Activated CD4-positive, alpha-beta T cell treated with anti-CD3 and anti-CD28 coated beads, Interleukin-2, Interleukin-6, amounts not matched to agents 100 ng/mL and 50 ng/mL, durations not matched to agents 16 hours and 8 hours (primary cell): ENCODE results near the gene CNTF.

Experiments used
- DNase-seq: peaks from one replicate; pipeline ENCODE4 v3.0.0-alpha.2; 2020

Gene CNTF

GRCh38 chr11:58608331-58608730 is 14.1 kb upstream of the CNTF start:
- no peak for DNase-seq

GRCh38 chr11:58609723-58610122 is 12.7 kb upstream of the CNTF start:
- DNase-seq: no peak

DNA sequence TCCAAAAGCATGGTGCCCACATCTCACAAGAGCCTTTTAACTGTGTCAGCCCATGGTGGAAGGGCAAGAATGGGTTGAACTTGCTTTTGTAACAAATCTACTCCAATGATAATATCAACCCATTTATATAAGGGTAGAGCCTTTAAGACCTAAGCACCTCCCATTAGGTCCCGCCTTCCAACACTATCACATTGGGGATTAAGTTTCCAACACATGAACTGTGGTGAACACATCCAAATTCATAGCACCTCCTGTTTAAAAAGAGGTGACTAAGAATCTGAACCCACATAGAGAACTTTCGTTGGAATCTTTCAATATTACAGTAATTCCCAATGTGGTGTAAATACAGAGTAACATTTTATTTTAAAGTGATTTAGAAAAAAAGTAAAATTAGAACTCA is 9.2 kb upstream of the CNTF start:
- peak; percentile 11 for DNase-seq

GRCh38 chr11:58615559-58615958 is 6.9 kb upstream of the CNTF start:
- no peak for DNase-seq

- no peak for DNase-seq
Observed at GRCh38 chr11:58616594-58616993, 5.9 kb upstream of the CNTF start.

GRCh38 chr11:58617976-58618557 is 4.4 kb upstream of the CNTF start:
- peak; percentile 3 for DNase-seq

DNA sequence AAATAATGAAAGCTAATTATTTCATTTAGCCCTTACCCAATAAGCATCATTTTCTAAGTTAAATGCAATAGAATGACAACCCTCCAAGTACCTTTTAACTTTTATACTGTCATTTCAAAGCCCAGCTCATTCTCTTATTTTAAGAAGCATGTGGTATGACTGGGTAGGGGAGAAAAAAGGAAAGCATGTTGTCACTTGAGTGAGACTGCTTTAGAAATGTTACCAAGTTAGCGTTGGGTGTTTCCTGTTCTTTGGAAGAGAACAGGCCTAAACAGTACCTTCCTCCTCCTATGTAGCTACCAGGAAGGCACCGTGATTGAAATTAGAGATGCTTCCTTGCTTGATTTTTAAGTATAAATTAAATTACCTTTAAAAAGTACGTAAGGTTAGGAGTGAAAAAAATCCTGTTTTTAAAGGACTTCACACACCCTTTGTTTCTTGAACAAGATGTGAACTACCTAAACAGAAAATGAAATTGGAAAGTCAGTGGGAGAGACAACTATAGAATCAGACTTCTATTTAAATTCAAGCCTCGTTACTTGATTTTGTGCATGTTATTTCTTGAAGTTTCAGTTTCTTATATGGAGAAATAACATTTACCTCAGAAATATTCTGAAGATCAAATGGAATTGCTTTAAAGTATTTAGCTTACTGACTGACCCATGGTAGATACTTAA is 741 bp upstream of the CNTF start:
- DNase-seq: peak; percentile 3

- no peak for DNase-seq
Observed at GRCh38 chr11:58625086-58625485, 2.6 kb downstream of the CNTF start.

DNA sequence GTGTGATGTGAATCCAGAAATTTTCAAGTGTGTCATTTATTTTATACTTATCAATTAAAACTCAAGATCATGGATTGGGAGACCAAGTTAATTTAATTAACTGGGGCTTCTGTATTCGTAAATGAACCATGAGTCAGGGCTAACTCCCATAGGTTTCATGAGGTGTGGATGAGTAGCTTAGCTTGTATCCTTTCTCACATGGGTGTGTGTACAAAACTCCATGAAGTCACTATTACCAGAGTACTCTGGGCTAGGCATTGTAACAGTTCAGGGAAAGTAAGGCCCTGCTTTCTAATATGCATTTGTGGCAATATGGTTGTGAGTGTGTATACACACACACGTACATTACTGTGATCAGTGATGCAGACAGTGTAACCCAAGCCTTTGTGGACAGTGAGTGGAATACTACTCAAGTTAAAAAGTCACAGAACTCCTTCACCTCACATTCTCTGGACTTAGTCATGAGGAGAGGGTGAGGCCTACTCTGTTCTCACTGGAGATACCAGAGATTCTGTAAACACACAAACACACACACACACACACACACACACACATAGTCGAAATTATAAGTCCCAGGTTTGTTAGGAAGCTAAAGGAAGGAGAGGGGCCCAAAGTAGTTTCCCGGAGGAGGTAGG is 3.5 kb downstream of the CNTF start:
- DNase-seq: no peak

DNA sequence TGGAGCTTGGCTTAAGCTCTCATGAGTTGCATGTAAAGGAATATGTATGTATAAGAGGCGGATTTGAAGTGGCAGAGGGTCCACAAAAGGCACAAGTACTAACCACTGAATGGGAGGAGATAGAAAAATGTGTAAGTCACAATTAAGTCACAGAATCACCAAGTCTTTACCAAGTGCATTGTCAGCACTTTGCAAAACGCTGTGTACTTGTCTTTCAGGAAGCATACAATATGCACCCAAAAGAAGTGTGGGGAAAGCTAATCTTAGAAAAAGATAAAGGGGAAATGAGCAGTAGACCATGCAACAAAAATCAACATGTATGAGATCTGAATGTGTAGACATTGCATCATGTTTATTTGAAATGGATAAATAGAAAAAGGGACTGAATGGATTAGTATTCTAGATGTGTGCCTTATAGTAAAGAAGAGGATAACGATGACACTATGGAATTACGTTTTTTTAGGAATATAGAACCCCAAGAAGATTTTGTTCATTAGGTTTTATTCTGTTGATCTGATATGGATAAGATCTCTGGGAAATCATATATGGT is 4.5 kb downstream of the CNTF start:
- no peak for DNase-seq

GRCh38 chr11:58628446-58628845 is 6.0 kb downstream of the CNTF start:
- no peak for DNase-seq

- peak; percentile 16 for DNase-seq
Observed at GRCh38 chr11:58629857-58630256, 7.4 kb downstream of the CNTF start.

DNA sequence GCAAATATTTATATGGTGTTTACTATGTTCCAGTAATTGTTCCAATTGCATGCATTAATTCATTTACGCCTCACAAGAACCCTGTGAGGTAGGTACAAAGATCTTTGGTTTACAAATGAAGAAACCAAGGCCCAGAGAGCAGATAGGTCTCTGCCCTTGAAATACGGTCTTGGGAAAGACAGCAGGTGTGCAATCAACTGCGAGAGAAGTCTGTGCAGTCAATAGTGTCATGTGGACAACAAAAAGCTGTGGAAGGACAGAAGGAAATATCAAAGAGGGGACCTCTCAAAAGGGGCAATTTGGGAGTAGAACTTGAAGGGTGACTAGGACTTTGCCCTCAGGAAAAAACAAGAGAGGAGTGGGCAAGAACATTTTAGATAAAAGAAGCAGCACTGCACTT is 8.9 kb downstream of the CNTF start:
- DNase-seq: no peak

- DNase-seq: no peak
Observed at GRCh38 chr11:58632510-58632909, 10.0 kb downstream of the CNTF start.

GRCh38 chr11:58636587-58636986 is 14.1 kb downstream of the CNTF start:
- DNase-seq: no peak

- no peak for DNase-seq
Observed at GRCh38 chr11:58637371-58637770, 14.9 kb downstream of the CNTF start.

- DNase-seq: no peak
Observed at GRCh38 chr11:58639103-58639502, 16.6 kb downstream of the CNTF start.

GRCh38 chr11:58639669-58640068 is 17.2 kb downstream of the CNTF start:
- DNase-seq: no peak

- DNase-seq: no peak
Observed at GRCh38 chr11:58640386-58641023, 18.0 kb downstream of the CNTF start.

GRCh38 chr11:58641341-58641740 is 18.9 kb downstream of the CNTF start:
- DNase-seq: no peak

GRCh38 chr11:58641803-58642581 is 19.5 kb downstream of the CNTF start:
- DNase-seq: no peak

- no peak for DNase-seq
Observed at GRCh38 chr11:58645854-58646253, 23.4 kb downstream of the CNTF start.

DNA sequence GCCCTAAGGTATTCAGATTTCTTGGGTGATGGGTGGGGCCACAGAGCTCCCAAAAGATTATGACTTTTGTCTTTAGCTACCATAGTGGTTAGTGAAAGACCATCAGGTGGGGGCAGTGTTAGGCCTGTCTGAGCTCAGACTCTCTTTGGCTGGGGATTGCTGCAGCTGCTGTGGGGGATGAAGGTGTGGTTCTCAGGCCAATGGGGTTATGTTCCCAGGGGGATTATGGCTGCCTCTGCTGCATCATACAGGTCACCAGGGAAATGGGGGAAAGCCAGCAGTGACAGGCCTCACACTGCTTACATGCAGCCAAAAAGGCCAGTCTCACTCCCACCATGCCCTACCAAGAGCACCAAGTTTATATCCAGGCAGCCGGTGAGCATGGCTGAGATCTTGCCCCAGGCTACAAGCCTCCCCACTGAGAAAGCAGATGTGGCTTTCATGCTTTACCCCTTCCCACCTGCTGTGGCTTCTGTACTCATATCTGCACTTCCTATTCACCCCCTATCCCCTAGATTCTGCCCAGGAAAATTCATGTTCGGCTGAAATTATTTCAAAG is 24.8 kb downstream of the CNTF start:
- no peak for DNase-seq
